LoVo (cell line): ENCODE data around the gene GIMAP8.

Experiments used
- DNase-seq: peaks from one replicate; pipeline ENCODE4 v3.0.0-alpha.2; 2016; ENCODE audit warnings: low spot score

The GIMAP8 gene

GRCh38 chr7:150411606-150412005, 38.8 kb upstream of the GIMAP8 start:
- DNase-seq, result no peak

DNA sequence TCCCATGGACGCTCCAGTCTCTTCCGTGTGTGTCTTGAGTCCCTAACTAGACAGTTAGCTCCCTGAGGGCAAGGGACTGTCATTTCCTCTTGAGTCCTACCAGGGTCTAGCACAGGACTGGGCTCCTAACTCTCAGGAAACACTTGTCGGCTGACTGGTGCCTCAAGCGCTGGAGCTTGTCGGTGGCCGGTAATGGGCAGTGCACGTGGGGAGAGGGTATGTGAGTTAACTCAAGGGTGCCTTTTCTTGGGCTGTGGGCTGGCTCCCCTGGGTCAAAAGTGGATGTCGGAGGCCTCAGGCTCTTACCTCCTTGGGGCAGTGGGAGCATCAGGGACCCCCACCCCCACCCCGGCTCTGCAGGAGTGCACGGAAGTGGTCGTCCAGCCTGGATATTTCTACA, 38.4 kb upstream of the GIMAP8 start:
- DNase-seq, result no peak

- DNase-seq, result no peak
These were observed 37.6 kb upstream of the GIMAP8 start for GRCh38 chr7:150412518-150413488.

- DNase-seq, result no peak
These were observed 36.8 kb upstream of the GIMAP8 start for GRCh38 chr7:150413640-150414081.

DNA sequence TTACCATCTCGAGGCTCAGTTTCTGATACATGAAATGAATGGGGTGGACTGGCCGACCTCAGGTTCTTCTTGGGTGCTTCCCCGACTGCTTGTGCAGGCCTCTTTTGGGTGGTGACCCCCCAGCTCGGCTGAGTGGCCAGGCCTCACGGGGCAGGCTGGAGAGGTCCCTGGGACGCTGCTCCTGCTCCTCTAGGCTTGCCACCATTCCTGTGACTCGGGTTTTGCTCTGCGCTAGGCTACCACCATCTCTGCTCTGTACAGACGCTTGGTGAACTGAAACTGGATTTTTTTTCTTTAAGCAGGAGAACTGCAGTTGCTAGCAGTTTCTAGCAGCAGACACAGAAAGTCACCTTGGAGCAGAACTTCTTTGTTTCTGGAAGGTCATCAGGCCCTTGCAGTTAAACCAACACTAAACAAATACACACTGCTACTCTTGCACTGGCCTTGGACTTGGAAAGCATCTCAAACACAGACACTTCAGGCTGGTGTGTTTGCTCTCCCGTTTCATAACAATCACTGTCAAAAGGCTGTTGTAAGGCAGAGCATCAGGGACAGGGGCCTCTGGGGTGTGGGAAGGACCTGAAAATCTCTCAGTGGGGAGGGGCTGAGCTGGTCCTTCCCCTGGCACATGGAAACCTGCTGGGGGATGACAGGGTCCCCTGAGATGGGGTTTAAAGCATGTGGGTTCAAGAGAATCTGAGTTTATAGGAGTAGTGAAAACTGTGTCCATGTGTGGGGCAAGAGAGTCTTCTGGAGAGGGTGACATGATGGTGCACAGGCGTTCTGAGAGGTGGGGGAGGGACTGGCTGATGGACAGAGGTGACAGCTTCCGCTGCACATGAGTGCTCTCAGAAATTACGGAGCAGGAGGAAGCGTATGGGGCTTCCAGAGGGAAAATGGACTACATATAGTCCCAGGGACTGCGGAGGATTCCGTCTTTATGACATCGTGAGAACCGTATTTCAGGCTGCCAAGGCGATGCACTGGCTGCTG, 35.0 kb upstream of the GIMAP8 start:
- DNase-seq, result no peak

- no peak for DNase-seq
These were observed 33.2 kb upstream of the GIMAP8 start for GRCh38 chr7:150417239-150417638.

- no peak for DNase-seq
These were observed 32.6 kb upstream of the GIMAP8 start for GRCh38 chr7:150417863-150418262.

GRCh38 chr7:150420242-150420641, 30.2 kb upstream of the GIMAP8 start:
- no peak for DNase-seq

DNA sequence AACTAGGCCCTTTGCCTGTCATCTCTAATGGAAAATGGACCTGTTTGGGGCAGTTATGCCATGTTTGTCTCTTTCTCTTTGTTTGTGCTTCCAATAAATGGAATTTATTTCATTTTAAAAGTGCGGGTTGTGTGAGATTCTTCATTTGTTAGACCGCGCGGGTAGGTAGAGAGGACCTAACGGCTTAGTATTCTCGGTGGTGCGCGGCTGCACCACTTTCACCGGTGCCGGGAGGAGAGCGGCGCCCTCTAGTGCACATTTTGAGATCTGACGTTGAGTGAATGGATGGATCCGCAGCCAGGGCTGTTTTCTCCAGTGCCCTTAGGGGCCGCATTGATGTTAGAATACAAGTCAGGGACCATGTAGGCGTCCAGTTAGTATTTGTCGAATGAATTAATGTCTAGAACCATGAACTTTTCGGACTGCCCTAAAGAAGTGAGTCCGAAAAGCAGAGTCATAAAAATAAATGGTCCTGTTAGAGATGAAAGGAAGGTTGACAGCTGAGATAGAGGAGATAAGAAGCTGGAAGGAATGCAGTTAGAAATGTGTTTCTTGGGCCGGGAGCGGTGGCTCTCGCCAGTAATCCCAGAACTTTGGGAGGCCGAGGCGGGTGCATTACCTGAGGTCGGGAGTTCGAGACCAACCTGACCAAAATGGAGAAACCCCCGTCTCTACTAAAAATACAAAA, 29.3 kb upstream of the GIMAP8 start:
- DNase-seq, result peak; percentile 91

- DNase-seq, result no peak
These were observed 28.6 kb upstream of the GIMAP8 start for GRCh38 chr7:150421831-150422230.

DNA sequence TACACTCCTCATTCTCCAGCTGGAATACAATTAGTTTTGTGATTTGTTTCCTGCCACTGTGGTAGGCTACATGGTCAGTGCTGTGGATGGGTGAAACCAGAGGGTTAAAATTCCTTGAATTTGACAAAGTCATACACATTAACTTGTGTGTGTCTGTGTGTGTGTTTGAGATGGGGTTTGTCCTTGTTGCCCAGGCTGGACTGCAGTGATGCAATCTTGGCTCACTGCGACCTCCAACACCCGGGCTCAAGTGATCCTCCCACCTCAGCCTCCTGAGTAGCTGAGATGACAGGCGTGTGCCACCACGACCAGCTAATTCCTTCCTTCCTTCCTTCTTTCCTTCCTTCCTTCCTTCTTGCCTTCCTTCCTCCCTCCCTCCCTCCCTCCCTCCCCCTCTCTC, 24.8 kb upstream of the GIMAP8 start:
- DNase-seq, result no peak

DNA sequence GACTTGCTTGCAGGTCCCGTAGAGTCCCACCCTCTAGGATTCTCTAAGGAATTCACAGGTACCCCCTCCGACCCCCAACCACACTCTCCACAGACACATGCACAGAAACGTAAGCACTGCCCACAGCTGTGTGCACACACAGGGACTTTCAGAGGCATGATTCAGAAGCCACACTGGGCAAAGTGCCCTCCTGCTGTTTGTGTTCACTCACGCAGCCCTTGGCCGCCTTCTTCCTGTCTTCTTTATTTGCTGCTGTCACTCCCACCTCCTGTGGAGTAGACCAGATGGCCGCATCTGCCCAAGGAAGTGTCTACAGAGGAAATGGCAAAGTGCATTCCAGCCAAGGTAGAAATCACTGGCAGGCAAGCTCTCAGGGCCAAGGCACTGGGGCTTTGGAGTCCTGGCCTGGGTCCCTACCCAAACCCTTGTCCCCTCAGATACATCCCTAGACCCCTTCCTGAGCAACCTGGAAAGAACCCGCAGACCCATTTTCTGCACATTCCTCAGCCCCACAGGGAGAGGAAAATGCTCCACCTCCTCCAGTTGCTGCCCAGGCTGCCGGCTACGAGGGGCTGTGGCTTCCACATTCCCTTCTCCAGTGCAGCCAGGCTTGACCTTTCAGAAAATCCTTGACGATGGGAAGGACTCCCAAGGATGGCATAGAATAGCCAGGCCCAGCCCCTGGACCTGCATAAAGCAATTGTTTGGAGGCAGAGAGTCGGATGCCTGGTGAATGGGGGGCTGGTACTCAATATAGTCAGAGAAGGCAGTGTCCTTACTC, 21.6 kb upstream of the GIMAP8 start:
- DNase-seq, result peak; percentile 56

- DNase-seq, result no peak
These were observed 20.7 kb upstream of the GIMAP8 start for GRCh38 chr7:150429699-150430098.

GRCh38 chr7:150430465-150431085, 19.9 kb upstream of the GIMAP8 start:
- DNase-seq, result no peak

- no peak for DNase-seq
These were observed 18.4 kb upstream of the GIMAP8 start for GRCh38 chr7:150431839-150432658.

- DNase-seq, result no peak
These were observed 17.2 kb upstream of the GIMAP8 start for GRCh38 chr7:150432915-150433892.

GRCh38 chr7:150434240-150434639, 16.2 kb upstream of the GIMAP8 start:
- no peak for DNase-seq

DNA sequence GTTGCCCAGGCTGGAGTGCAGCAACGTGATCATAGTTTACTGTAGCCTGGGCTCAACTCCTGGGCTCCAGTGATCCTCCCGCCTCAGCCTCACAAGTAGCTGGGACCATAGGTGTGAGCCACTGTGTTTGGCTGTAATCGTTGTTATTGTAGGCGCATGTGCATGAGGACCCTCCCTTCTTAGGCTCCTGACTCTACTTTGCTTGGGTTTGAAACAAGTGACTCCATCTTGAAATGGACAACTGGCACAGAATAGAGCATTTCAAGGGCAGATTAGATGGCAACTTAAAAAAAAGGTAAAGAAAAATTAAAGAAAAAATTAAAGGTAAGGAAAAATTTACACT, 15.4 kb upstream of the GIMAP8 start:
- no peak for DNase-seq
